CD4-positive, alpha-beta T cell treated with Interleukin-12 subunit alpha and Interleukin-12 subunit beta, for 1 hour (primary cell): ENCODE measurements around the gene UHRF2.
"Not testable (repeated sequence)": the region's sequence is repeated elsewhere in the genome, so short reads cannot be mapped to it uniquely, and the experiment has no call there.

Source experiments
- DNase-seq: peaks from one replicate; pipeline ENCODE4 v3.0.0-alpha.2; 2020

UHRF2 gene

DNA sequence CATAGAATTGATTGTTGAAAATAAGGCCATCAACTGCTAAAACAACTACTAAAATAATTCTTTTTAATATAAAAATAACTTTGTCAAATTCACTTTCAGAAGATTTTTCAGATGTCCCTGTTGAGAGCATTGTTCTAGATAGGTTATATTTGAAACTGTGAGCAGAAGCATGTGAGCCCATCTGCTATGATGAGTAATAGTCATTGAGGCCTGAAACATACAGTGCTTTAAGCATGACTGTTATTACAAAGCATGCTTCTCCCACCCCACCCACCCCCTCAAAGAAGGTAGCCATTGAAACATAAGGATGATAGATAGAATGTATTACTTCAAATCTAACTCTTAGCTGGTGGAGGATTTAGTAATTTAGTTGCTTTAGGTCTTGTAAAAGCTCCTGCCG is 86.0 kb downstream of the UHRF2 start:
- no peak for DNase-seq

DNA sequence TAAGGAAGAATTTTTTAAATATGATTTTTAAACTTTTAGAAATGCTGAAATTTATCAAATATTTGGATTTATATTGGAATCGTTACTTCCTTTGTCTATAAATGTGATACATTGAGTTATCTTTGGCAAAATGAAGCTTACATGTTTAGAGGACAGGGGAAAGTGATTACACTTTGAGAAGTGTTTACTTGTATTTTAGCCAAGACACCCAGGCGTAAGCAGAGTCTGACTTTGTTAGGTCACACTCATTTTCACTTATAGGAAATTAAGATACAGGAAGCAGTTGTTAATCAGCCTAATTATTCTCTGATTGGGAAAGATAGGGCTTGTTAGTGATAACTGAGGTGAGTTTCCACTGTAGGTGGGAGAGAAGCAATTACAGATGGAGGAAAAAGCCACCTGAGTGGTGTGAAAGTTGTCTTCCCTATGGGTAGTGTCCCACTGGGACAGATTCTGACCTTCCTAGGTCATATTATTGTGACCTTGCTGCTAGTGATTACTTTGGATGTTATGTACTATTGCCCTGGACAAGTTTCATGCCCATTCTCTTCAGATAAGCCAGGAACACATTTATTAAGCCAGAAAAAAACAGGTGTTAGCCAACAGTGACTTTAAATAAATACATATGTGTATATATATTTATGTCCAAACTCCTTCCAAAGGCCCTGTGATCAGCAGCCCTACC is 88.7 kb downstream of the UHRF2 start:
- no peak for DNase-seq

DNA sequence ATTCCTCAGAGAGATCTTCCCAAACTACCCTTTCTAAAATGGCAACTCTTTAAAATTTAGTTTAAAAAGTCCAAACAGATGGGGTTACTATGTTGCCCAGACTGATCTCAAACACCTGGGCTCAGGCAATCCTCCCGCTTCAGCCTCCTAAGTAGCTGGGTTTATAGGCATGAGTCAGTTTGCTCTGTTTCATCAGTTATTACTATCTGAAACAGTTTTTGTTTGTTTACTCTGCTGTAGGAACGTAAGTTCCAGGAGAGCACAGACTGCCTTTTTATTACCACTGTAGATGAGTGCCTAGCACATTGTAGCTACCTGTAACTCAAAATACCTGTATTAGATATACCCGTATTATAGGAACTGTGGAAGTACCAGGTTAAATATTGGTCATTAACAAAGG is 89.4 kb downstream of the UHRF2 start:
- DNase-seq = no peak

DNA sequence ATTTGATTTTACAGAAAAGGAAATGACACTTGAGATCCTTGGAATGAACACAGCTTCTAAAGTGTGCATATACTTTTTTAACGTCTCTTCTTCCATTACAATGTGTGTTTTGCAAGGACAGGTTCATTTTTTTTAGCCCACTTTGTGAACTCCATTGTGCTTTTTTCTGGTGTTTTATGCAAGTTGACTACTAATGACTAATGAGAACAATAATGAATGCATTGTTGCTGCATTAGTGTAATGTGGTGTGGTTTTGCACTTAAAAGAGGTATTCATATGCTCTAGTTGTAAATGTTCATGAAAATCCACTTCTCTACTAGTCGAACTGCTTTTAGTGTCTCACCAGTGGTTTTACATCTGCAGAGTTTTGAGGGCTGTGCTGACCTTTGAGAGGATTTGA is 93.6 kb downstream of the UHRF2 start:
- DNase-seq = no peak

DNA sequence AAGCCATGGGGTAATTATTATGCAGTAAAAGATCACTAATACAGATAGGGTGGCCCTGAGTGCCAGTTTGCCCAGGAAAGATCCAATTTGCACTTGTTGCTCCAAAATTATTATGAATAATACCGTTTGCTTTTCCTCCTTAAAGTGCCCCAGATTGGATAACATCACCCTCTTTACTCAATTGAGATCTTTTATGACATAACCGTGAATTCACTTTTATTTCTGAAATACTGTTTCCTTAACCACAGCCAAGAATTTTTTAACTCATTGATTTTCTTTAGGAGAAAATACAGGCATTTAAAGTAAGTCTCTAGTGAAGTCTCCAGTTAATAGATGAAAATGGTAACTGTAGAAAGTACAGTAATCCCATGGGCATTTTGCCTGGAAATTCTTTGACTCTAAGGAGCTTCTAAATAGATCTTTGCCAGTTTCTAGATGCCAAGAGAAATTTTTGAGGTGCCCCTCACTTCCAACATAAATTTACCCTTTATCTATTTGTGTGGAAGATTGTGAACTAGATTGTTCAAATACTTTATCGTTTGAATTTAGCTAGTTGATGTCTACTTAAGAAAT is 99.2 kb downstream of the UHRF2 start:
- no peak for DNase-seq

DNA sequence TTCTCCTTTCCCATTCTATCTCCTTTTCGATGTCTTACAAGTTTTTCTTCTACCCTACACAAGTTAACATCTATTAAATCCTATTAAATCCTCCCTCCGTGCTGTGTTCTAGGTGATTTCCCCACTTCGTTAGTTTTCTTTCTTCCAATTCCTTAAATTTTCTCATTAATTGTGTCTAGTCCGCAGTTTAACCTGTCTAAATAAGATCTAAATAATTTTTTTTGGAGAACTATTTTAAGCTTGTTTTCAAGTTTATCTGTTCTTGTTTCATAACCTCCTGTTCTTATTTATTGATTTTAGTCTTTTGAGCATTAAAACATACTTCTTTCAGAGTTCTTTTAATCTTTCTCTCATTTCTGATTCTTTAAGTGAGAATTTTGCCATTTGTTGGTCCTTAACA is 109.3 kb downstream of the UHRF2 start:
- no peak for DNase-seq

DNA sequence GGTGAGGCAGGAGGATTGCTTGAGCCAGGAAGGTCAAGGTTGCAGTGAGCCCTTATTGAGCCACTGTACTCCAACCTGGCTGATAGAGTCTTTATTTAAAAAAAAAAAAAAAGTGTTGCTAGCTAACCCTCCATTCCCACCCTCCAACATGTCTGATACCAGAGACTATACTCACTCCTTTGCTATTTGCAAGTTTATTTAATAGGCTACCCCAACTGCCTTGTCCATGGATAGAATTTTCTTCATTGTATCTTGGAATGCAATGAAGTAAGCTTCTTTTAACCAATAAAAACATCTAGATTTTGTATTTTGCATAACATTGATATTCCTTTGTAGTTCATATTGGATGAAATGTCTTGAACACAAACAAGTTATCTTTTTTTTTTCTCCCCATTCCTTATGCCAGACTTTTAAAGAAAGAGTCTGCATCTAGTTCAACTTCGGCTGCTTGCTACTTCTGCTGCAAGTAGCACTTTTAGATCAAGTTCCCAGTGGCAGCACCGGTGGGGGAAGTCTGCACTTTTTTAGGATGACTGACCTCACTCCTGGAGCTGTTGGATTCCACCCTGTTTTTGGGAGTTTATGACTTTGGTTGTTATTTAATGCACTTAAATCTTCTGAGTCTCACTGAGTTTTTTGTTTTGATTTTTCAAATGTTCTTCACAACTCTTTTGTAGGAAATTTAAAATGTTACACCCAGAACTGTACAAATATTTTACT is 112.5 kb downstream of the UHRF2 start:
- no peak for DNase-seq

DNA sequence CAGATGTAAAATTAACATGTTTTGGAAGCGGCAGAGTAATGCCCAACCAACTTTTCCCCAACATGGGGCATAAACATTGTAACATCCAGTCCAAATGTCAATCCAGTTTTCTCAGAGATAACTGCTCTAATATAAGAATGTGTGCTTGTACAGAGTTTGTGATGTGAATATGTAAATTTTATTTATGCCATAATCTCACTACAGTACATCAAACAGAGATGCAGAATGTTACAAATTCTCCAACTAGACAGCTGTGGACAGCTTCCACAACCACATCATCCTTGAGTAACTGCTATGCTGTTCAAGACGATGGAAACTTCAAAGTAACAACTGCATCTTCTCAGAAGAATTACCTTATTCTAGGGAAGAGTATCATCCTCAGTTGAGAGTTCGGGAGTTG is 122.6 kb downstream of the UHRF2 start:
- no peak for DNase-seq

DNA sequence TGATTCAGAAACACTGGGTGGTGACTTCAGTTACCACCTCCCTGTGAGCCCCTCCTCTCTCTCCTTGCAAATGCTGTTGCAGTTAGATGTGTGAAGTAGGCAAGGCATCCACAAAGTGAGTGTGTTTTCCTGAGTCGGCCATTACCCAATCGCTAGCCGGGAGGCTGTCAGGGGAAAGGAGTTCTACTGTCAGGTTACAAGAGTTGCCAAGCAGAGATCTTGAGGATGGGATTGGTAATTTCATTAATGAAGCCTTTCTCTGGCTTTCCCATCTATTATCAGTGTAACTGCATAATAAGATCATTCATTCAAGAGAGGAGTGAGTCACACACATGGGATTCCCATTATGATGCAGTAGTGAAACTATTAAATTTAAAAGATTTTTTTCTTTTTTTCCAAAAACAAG is 125.7 kb downstream of the UHRF2 start:
- DNase-seq = no peak

DNA sequence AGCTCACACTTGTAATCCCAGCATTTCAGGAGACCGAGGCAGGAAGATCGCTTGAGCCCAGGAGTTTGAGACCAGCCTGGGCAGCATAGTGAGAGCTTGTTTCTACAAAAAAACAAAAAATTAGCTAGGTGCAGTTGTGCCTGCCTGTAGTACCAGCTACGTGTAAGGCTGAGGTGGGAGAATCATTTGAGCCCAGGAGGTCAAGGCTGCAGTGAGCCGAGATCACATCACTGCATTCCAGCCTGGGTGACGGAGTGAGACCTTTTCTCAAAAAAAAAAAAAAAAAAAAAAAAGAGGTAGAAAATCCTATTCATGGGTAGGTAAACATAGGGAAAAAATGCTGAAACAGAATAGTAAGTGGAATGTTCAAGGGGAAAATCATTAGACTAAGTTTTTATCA is 129.6 kb downstream of the UHRF2 start:
- not testable (repeated sequence) for DNase-seq

DNA sequence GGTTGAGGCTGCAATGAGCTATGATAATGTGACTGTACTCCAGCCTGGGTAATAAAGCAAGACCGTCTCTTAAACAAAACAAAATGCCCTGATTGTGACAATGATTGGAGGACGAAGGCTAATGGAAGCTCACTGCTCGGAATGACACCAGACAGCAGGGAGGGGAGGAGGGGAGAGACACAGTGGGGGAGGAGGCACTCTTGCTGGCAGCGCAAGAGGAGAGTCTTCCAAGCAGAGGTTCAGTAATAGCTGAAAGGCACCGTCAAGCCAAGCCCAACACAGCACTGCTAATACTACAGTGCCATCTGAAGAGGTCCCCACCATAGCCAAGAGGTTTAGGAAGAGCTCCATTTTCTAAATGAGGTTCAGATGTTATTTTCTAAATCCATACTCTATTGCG is 130.2 kb downstream of the UHRF2 start:
- DNase-seq = no peak

DNA sequence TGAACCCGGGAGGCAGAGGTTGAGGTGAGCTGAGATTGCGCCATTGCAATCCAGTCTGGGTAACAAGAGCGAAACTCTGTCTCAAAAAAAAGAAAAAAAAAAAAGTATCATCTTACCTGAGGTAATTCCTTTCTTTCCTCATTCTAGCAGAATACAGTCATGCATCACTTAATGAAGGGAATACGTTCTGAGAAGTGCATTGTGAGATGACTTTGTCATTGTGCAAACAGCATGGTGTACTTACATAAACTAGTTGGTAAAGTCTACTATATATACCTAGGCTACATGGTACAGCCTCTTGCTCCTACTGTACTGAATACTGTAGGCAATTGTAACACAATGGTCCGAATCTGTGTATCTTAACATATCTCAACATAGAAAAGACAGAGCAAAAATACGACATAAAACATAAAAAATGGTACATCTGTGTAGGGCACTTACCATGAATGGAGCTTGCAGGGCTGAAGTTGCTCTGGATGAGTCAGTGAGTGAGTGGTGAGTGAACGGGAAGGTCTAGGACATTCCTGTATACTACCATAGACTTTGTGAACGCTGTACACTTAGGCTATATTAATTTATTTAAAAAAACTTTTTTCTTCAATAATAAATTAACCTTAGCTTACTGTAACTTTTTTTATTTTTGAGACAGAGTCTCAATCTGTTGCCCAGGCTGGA is 132.2 kb downstream of the UHRF2 start:
- DNase-seq = no peak

DNA sequence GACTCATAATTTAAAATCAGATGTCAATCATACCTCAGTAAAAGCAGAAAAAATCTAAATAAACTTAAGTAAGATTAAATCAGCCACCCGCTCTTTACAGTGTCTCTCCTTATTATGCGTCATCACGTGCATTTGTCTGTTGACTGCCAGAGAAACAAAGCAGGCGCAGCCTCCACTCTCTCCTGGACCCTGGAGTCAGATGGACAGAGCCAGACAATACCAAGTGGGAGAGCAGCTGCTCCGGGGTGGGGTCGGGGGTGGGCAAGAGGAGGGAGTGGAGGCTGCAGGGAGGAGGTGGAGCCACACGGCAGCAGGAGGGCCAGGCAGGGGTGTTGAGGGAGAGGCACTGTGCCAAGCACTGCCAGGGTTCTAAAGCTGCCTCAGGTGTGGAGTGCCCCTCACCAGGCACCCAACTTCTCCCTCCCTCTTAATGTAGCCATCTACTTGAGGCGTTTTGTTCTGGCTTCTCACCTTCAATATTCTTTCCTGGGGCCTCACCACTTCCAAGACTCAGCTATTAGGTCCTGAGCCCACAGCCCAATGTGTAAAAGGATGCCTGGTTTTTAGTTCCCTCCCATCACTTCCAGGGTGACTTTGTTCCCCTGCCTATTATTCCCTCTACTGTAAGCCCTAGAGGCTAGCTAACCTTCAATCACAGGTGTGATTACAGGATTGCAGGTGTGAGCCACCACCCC is 136.3 kb downstream of the UHRF2 start:
- DNase-seq = no peak

DNA sequence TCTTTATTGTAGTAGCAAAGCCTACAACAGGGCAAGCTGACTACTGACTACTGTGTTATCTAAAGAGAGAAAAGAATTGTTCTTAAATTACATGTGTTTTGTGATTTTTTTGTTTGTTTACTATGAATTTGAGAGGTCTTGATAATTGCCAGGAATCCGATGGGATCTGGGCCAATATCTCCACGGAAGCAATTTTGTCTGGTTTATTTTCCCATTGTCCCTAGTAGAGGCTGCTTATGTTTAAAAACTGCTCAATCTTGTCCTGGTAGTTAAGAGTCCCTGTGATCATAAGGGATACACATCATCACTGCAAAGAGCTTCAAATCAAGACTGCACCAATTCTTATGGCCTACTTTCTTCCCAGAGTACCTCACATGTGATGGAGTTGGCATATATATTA is 138.1 kb downstream of the UHRF2 start:
- DNase-seq = no peak

DNA sequence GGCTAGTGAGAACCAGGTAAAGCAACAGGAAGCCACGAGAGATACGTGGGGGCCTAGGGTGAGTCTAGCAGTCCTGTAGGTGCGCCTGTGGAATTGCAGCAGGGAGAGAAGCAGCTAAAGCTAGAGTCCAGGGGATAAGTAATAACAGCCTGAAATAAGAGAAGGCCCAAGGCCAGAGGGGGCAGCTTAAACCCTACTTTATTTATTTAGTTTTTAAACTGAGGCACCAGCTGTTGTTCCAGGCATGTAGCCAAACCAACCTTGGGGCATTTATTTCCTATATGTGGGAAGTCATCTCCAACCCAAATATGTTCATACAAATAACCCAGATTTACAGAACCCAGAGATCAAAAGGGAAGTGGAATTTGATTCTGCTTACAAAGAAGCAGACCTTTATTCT is 139.0 kb downstream of the UHRF2 start:
- no peak for DNase-seq

DNA sequence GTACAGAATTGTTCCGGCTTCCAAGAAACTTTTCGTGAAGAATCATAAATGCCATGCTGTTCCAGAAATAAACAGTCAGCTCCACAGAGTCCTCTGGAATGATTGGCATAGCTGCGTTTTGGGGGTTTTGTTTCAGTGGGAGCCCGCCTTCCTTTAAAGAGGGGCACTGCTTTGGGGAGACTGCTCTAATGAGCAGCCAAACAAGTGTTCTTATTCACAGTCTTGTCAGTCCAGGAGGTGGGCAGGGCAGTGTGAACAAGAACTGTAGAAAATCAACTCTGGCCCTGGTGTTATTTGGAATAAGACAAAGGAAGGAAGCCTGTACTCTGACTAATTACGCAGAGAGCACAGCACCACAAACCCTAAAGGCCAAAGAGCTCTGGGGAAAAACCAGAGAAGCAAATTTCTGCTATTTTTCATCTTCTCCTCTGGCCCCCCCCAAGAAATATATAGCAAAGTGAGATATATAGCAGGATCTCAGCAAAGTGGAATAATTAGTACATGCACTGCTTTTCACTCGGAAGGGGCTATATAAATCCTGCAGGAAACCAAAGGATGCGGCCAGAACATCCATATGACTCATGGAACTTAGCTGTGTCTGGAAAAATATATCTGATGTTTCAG is 139.6 kb downstream of the UHRF2 start:
- DNase-seq = no peak

DNA sequence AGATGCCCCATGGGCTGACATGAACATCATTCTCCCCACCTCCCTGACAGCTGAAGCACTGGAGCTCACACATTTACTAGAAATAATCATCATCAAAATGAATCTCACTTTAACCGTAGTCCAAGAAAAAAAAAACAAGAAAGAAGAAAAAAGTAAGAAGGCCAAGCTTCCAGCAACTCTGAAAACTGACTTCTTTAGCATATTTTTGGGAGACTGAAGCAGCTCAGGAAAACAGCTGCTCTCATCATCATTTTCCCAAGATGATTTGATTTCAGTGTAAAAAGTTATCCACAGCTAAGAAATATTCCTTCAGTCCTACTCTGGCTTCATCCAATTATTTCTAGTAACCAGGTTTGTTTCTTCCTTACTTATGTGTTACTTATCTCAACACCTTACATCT is 140.9 kb downstream of the UHRF2 start:
- DNase-seq = no peak
